Neural cell (in vitro differentiated cells): ENCODE measurements around the gene UHRF1. TPM values are rescaled to one million over a fixed set of nuclear protein-coding genes. Genes with fewer than 3 reads are reported as not detected.

Experiments
- H2AFZ ChIP-seq: fragments of 200-600, 300-800 bp; sonication (generic), shearing (Covaris generic); 2 replicates; pipeline ENCODE4 v1.6.0; 2014; ENCODE audit warnings: low read depth, mild to moderate bottlenecking, antibody characterized with exemption, low read length, moderate library complexity
- H3F3A ChIP-seq: fragments of 200-600 bp; shearing (Covaris generic); 2 replicates; pipeline ENCODE4 v1.6.1; 2016; ENCODE audit warnings: mild to moderate bottlenecking, moderate library complexity, mixed read lengths, antibody characterized with exemption, low read length; ENCODE audit not compliant: insufficient read depth, poor library complexity, severe bottlenecking
- H3K27ac ChIP-seq: fragments of 200-600, 300-800 bp; sonication (generic), shearing (Covaris generic); 2 replicates; pipeline ENCODE4 v1.5.1; 2014; ENCODE audit warnings: mild to moderate bottlenecking, low read length, moderate library complexity
- H3K27me3 ChIP-seq: fragments of 300-800, 200-600 bp; sonication (generic), shearing (Covaris generic); 2 replicates; pipeline ENCODE4 v1.6.0; 2014; ENCODE audit warnings: mild to moderate bottlenecking, low read depth, low read length, moderate library complexity; ENCODE audit not compliant: insufficient read depth
- H3K36me3 ChIP-seq: fragments of 300-800, 200-600 bp; sonication (generic), shearing (Covaris generic); 2 replicates; pipeline ENCODE4 v1.5.1; 2014; ENCODE audit warnings: mild to moderate bottlenecking, antibody characterized with exemption, low read length, moderate library complexity; ENCODE audit not compliant: insufficient read depth
- H3K4me2 ChIP-seq: fragments of 300-800, 200-600 bp; sonication (generic), shearing (Covaris generic); 2 replicates; pipeline ENCODE4 v1.6.0; 2014; ENCODE audit warnings: mild to moderate bottlenecking, low read length
- H3K4me3 ChIP-seq: fragments of 300-800, 200-600 bp; sonication (generic), shearing (Covaris generic); 2 replicates; pipeline ENCODE4 v1.5.1; 2014; ENCODE audit warnings: mild to moderate bottlenecking, low read length, moderate library complexity
- H3K79me2 ChIP-seq: fragments of 200-600 bp; shearing (Covaris generic); replicated peaks from 2 replicates; pipeline ENCODE4 v1.6.0; 2014; ENCODE audit warnings: mild to moderate bottlenecking, low read length, moderate library complexity; ENCODE audit not compliant: insufficient read depth
- H3K9ac ChIP-seq: fragments of 300-800, 200-600 bp; sonication (generic), shearing (Covaris generic); 2 replicates; pipeline ENCODE4 v1.6.1; 2016; ENCODE audit warnings: mild to moderate bottlenecking, low read length, mixed read lengths
- H3K9me2 ChIP-seq: fragments of 200-600 bp; shearing (Covaris generic); 2 replicates; pipeline ENCODE4 v1.6.1; 2016; ENCODE audit warnings: mild to moderate bottlenecking, low read length, mixed read lengths; ENCODE audit not compliant: insufficient read depth
- H3K9me3 ChIP-seq: fragments of 200-600, 300-800 bp; sonication (generic), shearing (Covaris generic); 2 replicates; pipeline ENCODE4 v1.6.1; 2016; ENCODE audit warnings: mild to moderate bottlenecking, mixed run types, low read length, moderate library complexity, mixed read lengths
- H4K20me1 ChIP-seq: fragments of 200-600 bp; shearing (Covaris generic); 2 replicates; pipeline ENCODE4 v1.6.1; 2016; ENCODE audit warnings: mild to moderate bottlenecking, mixed run types; ENCODE audit not compliant: insufficient read depth
- EZH2 ChIP-seq: fragments of 200-600, 300-800 bp; shearing (Covaris generic), sonication (generic); IDR thresholded peaks from 2 replicates; pipeline ENCODE4 v1.6.1; 2014; ENCODE audit warnings: antibody characterized with exemption, low read length, borderline replicate concordance, mild to moderate bottlenecking; ENCODE audit not compliant: insufficient read depth, poor library complexity, severe bottlenecking
- MXI1 ChIP-seq: fragments of 450-650 bp; conservative IDR thresholded peaks from 2 replicates; pipeline ENCODE4 v1.6.1; 2014; ENCODE audit warnings: antibody characterized with exemption, mild to moderate bottlenecking; ENCODE audit not compliant: poor library complexity, severe bottlenecking
- POLR2AphosphoS5 ChIP-seq: IDR thresholded peaks from 2 replicates; pipeline ENCODE4 v1.6.1; 2012
- RAD21 ChIP-seq: fragments of 450-650 bp; conservative IDR thresholded peaks from 2 replicates; pipeline ENCODE4 v1.6.1; 2014; ENCODE audit warnings: antibody characterized with exemption, mild to moderate bottlenecking, moderate library complexity
- SMC3 ChIP-seq: fragments of 450-650 bp; conservative IDR thresholded peaks from 2 replicates; pipeline ENCODE4 v1.6.1; 2014; ENCODE audit warnings: antibody characterized with exemption, mild to moderate bottlenecking, moderate library complexity; ENCODE audit not compliant: poor library complexity
- TAF1 ChIP-seq: IDR thresholded peaks from 2 replicates; pipeline ENCODE4 v1.6.1; 2012; ENCODE audit warnings: low read depth
- polyA plus RNA-seq: library from polyadenylated mRNA; depleted of rRNA; stranded (reverse); fragments of >200 nt; gene quantifications from 2 replicates; pipeline ENCODE4 v1.2.3, GENCODE V29; 2014
- TF ChIP-seq, protein P1 (sequence below): IDR thresholded peaks from 2 replicates; pipeline ENCODE4 v1.6.1; 2012; ENCODE audit warnings: borderline replicate concordance
- TF ChIP-seq, protein P2 (sequence below): fragments of 450-650 bp; IDR thresholded peaks from 2 replicates; pipeline ENCODE4 v1.5.1; 2014; ENCODE audit warnings: antibody characterized with exemption, mild to moderate bottlenecking, moderate library complexity; ENCODE audit not compliant: poor library complexity, severe bottlenecking

UHRF1 gene
- polyA plus RNA-seq, 1 donor from 2014 or later: 3.0 TPM

DNA sequence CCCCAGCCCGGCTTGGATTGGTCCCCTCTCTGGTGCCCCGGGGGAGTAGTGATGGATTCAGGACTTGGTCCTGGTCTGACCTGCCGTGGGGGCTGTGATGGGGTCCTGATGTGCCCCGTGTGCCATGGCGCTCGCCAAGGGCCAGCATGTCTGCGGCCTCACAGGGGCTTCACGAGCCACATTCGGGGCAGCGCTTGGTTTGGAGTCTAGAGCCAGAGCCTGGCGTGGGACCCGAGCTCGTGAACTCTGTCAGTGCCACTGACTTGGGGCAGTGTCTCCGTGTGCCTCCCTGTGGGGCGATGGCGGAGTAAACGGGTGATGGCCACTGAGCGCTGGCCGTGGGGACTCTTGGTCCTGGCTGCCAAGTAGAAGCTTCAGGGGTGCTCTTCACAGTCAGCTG lies 76.8 kb downstream of the UHRF1 start:
- Histone ChIP-seq H3K9ac (no peak overlapping the region), H3K36me3 (no peaks in the 10 kb centered on the region), H3K27ac (no peak overlapping the region), H3K4me2 (no peak overlapping the region), H3K9me2 (no peaks in the 10 kb centered on the region), H3K4me3 (no peak overlapping the region), H4K20me1 (peaks cover 10% of the 10 kb centered on the region), H3F3A (no peaks in the 10 kb centered on the region), H3K79me2 (peaks cover 66% of the 10 kb centered on the region), H2AFZ (no peak overlapping the region), H3K9me3 (no peaks in the 10 kb centered on the region), H3K27me3 (no peaks in the 10 kb centered on the region)
- TF ChIP-seq MXI1: no peak
- no peak for TF ChIP-seq EZH2

DNA sequence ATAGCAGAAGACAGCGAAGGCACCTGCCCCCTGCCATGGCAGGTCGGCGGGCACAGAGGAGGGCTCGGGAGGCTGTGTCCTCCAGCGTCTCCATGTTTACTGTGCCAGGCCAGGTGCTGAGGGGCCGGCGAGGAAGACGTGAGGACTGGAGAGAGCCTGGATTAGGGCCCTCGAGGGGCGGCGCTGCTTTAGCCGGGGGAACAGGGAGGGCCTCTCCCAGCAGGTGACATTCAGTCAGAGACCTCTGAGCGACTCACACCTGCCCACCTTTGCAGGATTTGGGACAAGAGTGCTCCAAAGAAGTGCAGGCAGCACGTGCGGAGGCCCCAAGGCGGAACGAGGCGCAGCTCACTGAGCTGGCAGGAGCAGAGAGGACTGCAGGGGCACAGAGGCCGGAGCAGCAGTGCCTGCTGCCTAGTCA lies 77.2 kb downstream of the UHRF1 start:
- peaks cover 66% of the 10 kb centered on the region for H3K79me2 ChIP-seq
- H3K27me3 ChIP-seq: no peaks in the 10 kb centered on the region
- TF ChIP-seq TAF1 (no peak), EZH2 (no peak), SMC3 (no peak), MXI1 (no peak)
- H3K4me3 ChIP-seq: no peak overlapping the region
- no peaks in the 10 kb centered on the region for H3K36me3 ChIP-seq
- no peaks in the 10 kb centered on the region for H3F3A ChIP-seq
- H3K9me2 ChIP-seq: no peaks in the 10 kb centered on the region
- H4K20me1 ChIP-seq: peaks cover 10% of the 10 kb centered on the region
- no peaks in the 10 kb centered on the region for H3K9me3 ChIP-seq
- no peak overlapping the region for H2AFZ ChIP-seq
- no peak overlapping the region for H3K4me2 ChIP-seq
- H3K9ac ChIP-seq: no peak overlapping the region
- no peak overlapping the region for H3K27ac ChIP-seq

DNA sequence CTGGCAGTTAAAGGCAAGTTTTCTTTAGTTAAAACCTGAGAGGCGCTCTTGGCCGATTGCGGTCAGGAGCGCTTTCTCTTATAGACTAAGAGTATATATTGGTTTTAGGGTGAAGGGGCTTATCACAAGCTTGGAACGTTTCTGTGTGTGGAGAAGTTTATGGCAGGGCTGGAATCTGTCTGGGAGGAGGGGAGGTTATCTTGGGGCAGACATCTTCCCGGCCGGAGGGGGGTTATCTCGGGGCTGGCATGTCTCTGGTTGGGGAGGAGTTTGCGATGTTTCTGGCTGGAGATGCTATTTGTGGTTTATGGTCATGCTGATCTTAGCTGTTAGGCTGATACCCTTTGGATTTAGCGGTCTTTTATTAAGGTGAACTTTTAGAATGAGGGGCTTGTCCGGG lies 78.0 kb downstream of the UHRF1 start:
- peaks cover 10% of the 10 kb centered on the region for H4K20me1 ChIP-seq
- H2AFZ ChIP-seq: no peak overlapping the region
- no peaks in the 10 kb centered on the region for H3F3A ChIP-seq
- H3K9ac ChIP-seq: no peak overlapping the region
- H3K4me3 ChIP-seq: no peak overlapping the region
- H3K36me3 ChIP-seq: no peaks in the 10 kb centered on the region
- H3K27ac ChIP-seq: no peak overlapping the region
- H3K9me2 ChIP-seq: no peaks in the 10 kb centered on the region
- TF ChIP-seq, protein P1, sequence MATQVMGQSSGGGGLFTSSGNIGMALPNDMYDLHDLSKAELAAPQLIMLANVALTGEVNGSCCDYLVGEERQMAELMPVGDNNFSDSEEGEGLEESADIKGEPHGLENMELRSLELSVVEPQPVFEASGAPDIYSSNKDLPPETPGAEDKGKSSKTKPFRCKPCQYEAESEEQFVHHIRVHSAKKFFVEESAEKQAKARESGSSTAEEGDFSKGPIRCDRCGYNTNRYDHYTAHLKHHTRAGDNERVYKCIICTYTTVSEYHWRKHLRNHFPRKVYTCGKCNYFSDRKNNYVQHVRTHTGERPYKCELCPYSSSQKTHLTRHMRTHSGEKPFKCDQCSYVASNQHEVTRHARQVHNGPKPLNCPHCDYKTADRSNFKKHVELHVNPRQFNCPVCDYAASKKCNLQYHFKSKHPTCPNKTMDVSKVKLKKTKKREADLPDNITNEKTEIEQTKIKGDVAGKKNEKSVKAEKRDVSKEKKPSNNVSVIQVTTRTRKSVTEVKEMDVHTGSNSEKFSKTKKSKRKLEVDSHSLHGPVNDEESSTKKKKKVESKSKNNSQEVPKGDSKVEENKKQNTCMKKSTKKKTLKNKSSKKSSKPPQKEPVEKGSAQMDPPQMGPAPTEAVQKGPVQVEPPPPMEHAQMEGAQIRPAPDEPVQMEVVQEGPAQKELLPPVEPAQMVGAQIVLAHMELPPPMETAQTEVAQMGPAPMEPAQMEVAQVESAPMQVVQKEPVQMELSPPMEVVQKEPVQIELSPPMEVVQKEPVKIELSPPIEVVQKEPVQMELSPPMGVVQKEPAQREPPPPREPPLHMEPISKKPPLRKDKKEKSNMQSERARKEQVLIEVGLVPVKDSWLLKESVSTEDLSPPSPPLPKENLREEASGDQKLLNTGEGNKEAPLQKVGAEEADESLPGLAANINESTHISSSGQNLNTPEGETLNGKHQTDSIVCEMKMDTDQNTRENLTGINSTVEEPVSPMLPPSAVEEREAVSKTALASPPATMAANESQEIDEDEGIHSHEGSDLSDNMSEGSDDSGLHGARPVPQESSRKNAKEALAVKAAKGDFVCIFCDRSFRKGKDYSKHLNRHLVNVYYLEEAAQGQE: no peak
- TF ChIP-seq EZH2 (no peak), RAD21 (no peak), POLR2AphosphoS5 (no peak), SMC3 (no peak), MXI1 (no peak)
- TF ChIP-seq, protein P2, sequence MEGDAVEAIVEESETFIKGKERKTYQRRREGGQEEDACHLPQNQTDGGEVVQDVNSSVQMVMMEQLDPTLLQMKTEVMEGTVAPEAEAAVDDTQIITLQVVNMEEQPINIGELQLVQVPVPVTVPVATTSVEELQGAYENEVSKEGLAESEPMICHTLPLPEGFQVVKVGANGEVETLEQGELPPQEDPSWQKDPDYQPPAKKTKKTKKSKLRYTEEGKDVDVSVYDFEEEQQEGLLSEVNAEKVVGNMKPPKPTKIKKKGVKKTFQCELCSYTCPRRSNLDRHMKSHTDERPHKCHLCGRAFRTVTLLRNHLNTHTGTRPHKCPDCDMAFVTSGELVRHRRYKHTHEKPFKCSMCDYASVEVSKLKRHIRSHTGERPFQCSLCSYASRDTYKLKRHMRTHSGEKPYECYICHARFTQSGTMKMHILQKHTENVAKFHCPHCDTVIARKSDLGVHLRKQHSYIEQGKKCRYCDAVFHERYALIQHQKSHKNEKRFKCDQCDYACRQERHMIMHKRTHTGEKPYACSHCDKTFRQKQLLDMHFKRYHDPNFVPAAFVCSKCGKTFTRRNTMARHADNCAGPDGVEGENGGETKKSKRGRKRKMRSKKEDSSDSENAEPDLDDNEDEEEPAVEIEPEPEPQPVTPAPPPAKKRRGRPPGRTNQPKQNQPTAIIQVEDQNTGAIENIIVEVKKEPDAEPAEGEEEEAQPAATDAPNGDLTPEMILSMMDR: no peak
- H3K4me2 ChIP-seq: no peak overlapping the region
- H3K27me3 ChIP-seq: no peaks in the 10 kb centered on the region
- peaks cover 69% of the 10 kb centered on the region for H3K79me2 ChIP-seq
- no peaks in the 10 kb centered on the region for H3K9me3 ChIP-seq
